GM19193 (cell line): Measurements from ENCODE around the gene C2CD5.

ENCODE experiments used
- POLR2A ChIP-seq: IDR thresholded peaks from 4 replicates; pipeline ENCODE4 v1.6.1; 2011; ENCODE audit not compliant: insufficient read depth, insufficient read length; ENCODE audit errors: extremely low read depth

C2CD5 gene

GRCh38 chr12:22413592-22413991, 130.8 kb downstream of the C2CD5 start:
- no peak for TF ChIP-seq POLR2A

- no peak for TF ChIP-seq POLR2A
These were observed 131.8 kb downstream of the C2CD5 start for GRCh38 chr12:22412581-22412980.

- TF ChIP-seq POLR2A: no peak
These were observed 133.9 kb downstream of the C2CD5 start for GRCh38 chr12:22410486-22410885.

- TF ChIP-seq POLR2A: no peak
These were observed 134.8 kb downstream of the C2CD5 start for GRCh38 chr12:22409377-22410164.

- TF ChIP-seq POLR2A: no peak
These were observed 135.5 kb downstream of the C2CD5 start for GRCh38 chr12:22408610-22409376.

GRCh38 chr12:22407397-22407796, 136.9 kb downstream of the C2CD5 start:
- no peak for TF ChIP-seq POLR2A

GRCh38 chr12:22406627-22407026, 137.7 kb downstream of the C2CD5 start:
- no peak for TF ChIP-seq POLR2A

GRCh38 chr12:22399464-22400180, 144.7 kb downstream of the C2CD5 start:
- no peak for TF ChIP-seq POLR2A
